Measurements from ENCODE around the gene AGO3. TPM values are rescaled to one million over a fixed set of nuclear protein-coding genes. Genes with fewer than 3 reads are reported as not detected.

The AGO3 gene
- total RNA-seq, 1 donor from 2014 or later: 27.0 TPM

- Histone ChIP-seq H3K36me3 (ENCODE audit: insufficient read depth, low read length) (peaks cover 7% of the 10 kb centered on the region), H3K9me3 (ENCODE audit: insufficient read depth, low read depth, low read length) (no peaks in the 10 kb centered on the region), H3K27me3 (ENCODE audit: insufficient read depth, low read length) (no peaks in the 10 kb centered on the region), H3K27ac (ENCODE audit: low read depth, low read length) (no peak overlapping the region), H3K4me1 (ENCODE audit: insufficient read depth, low read length) (no peaks in the 10 kb centered on the region), H3K4me2 (ENCODE audit: low read length) (no peak overlapping the region), H3K79me2 (ENCODE audit: insufficient read depth, low read length) (no peaks in the 10 kb centered on the region), H3K9ac (ENCODE audit: low read length) (no peak overlapping the region), H4K20me1 (ENCODE audit: insufficient read depth, low read length) (no peaks in the 10 kb centered on the region), H3K4me3 (ENCODE audit: insufficient read depth, low read depth, low read length) (no peak overlapping the region), H2AFZ (ENCODE audit: low read depth, low read length) (no peak overlapping the region)
- FAIRE-seq (no peak), DNase-seq (ENCODE audit: low read depth) (no peak)
- Mint-ChIP-seq H3K27me3 (ENCODE audit: low read depth, unreplicated experiment) (no peaks in the 10 kb centered on the region), H3K4me3 (ENCODE audit: unreplicated experiment) (no peak overlapping the region), H3K9me3 (ENCODE audit: unreplicated experiment) (peaks cover 2% of the 10 kb centered on the region), H3K27ac (ENCODE audit: unreplicated experiment) (no peak overlapping the region), H3K4me1 (ENCODE audit: low read depth, unreplicated experiment) (no peaks in the 10 kb centered on the region), H3K36me3 (ENCODE audit: low read depth, unreplicated experiment) (peaks cover 21% of the 10 kb centered on the region)
- TF ChIP-seq CTCF (IDR thresholded peaks at IDR 0.05; ENCODE audit: insufficient read depth, low read depth, low read length) (no peak), EZH2 (IDR thresholded peaks at IDR 0.05; ENCODE audit: insufficient read depth, low read length) (no peak)
Observed at GRCh38 chr1:36051821-36052220, 120.9 kb downstream of the AGO3 start.

- Histone ChIP-seq H3K36me3 (ENCODE audit: insufficient read depth, low read length) (no peaks in the 10 kb centered on the region), H3K27me3 (ENCODE audit: insufficient read depth, low read length) (no peaks in the 10 kb centered on the region), H2AFZ (ENCODE audit: low read depth, low read length) (no peak overlapping the region), H3K4me1 (ENCODE audit: insufficient read depth, low read length) (no peaks in the 10 kb centered on the region), H3K9ac (ENCODE audit: low read length) (no peak overlapping the region), H3K4me2 (ENCODE audit: low read length) (no peak overlapping the region), H3K27ac (ENCODE audit: low read depth, low read length) (no peak overlapping the region), H3K79me2 (ENCODE audit: insufficient read depth, low read length) (no peaks in the 10 kb centered on the region), H4K20me1 (ENCODE audit: insufficient read depth, low read length) (no peaks in the 10 kb centered on the region), H3K9me3 (ENCODE audit: insufficient read depth, low read depth, low read length) (no peaks in the 10 kb centered on the region), H3K4me3 (ENCODE audit: insufficient read depth, low read depth, low read length) (no peak overlapping the region)
- no peaks in the 10 kb centered on the region for H3K9me3 Mint-ChIP-seq (ENCODE audit: unreplicated experiment)
- no peak for TF ChIP-seq CTCF (IDR thresholded peaks at IDR 0.05; ENCODE audit: insufficient read depth, low read depth, low read length)
- TF ChIP-seq EZH2 (IDR thresholded peaks at IDR 0.05; ENCODE audit: insufficient read depth, low read length): no peak
- no peak overlapping the region for H3K4me3 Mint-ChIP-seq (ENCODE audit: unreplicated experiment)
- no peaks in the 10 kb centered on the region for H3K4me1 Mint-ChIP-seq (ENCODE audit: low read depth, unreplicated experiment)
- no peak for DNase-seq (ENCODE audit: low read depth)
- FAIRE-seq: no peak
- H3K27ac Mint-ChIP-seq (ENCODE audit: unreplicated experiment): no peak overlapping the region
- H3K36me3 Mint-ChIP-seq (ENCODE audit: low read depth, unreplicated experiment): peaks cover 8% of the 10 kb centered on the region
- no peaks in the 10 kb centered on the region for H3K27me3 Mint-ChIP-seq (ENCODE audit: low read depth, unreplicated experiment)
Observed at GRCh38 chr1:36053978-36054377, 123.1 kb downstream of the AGO3 start.

DNA sequence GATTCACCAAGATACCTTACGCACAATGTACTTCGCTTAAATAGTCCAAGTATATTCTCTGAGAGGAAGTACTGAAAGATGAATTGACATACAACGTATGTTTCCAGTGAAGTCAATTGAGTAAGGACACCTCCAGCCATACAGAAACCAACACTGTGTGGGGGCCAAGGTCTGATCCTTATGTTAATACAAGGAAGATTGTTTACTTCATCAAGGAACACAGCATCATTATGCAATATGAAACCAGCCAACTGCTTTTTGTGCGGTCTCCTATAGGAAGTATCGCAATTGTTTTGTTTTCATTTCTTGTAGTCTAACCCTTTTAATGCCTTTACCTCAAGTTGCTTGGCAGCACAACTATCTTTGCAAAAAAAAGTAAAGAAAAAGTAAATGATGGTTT is 124.8 kb downstream of the AGO3 start:
- H2AFZ ChIP-seq (ENCODE audit: low read depth, low read length): no peak overlapping the region
- H3K27ac ChIP-seq (ENCODE audit: low read depth, low read length): no peak overlapping the region
- TF ChIP-seq EZH2 (IDR thresholded peaks at IDR 0.05; ENCODE audit: insufficient read depth, low read length) (no peak), CTCF (IDR thresholded peaks at IDR 0.05; ENCODE audit: insufficient read depth, low read depth, low read length) (no peak)
- H3K9ac ChIP-seq (ENCODE audit: low read length): no peak overlapping the region
- FAIRE-seq (no peak), DNase-seq (ENCODE audit: low read depth) (no peak)
- H3K9me3 Mint-ChIP-seq (ENCODE audit: unreplicated experiment): no peaks in the 10 kb centered on the region
- no peaks in the 10 kb centered on the region for H3K9me3 ChIP-seq (ENCODE audit: insufficient read depth, low read depth, low read length)
- H3K4me2 ChIP-seq (ENCODE audit: low read length): no peak overlapping the region
- H3K36me3 ChIP-seq (ENCODE audit: insufficient read depth, low read length): no peaks in the 10 kb centered on the region
- no peak overlapping the region for H3K27ac Mint-ChIP-seq (ENCODE audit: unreplicated experiment)
- H3K4me3 ChIP-seq (ENCODE audit: insufficient read depth, low read depth, low read length): no peak overlapping the region
- H4K20me1 ChIP-seq (ENCODE audit: insufficient read depth, low read length): no peaks in the 10 kb centered on the region
- no peak overlapping the region for H3K4me3 Mint-ChIP-seq (ENCODE audit: unreplicated experiment)
- peaks cover 8% of the 10 kb centered on the region for H3K36me3 Mint-ChIP-seq (ENCODE audit: low read depth, unreplicated experiment)
- H3K4me1 ChIP-seq (ENCODE audit: insufficient read depth, low read length): no peaks in the 10 kb centered on the region
- no peaks in the 10 kb centered on the region for H3K27me3 Mint-ChIP-seq (ENCODE audit: low read depth, unreplicated experiment)
- no peaks in the 10 kb centered on the region for H3K79me2 ChIP-seq (ENCODE audit: insufficient read depth, low read length)
- H3K27me3 ChIP-seq (ENCODE audit: insufficient read depth, low read length): no peaks in the 10 kb centered on the region
- H3K4me1 Mint-ChIP-seq (ENCODE audit: low read depth, unreplicated experiment): no peaks in the 10 kb centered on the region

All from astrocyte (in vitro differentiated cells and primary cell).